ENCODE results near the gene DUS4L. TPM values are rescaled to one million over a fixed set of nuclear protein-coding genes. Genes with fewer than 3 reads are reported as not detected.

Gene DUS4L
- total RNA-seq, 6 donors from 2014 or later, result 1.3 to 25.1 (median 6.1) TPM

DNA sequence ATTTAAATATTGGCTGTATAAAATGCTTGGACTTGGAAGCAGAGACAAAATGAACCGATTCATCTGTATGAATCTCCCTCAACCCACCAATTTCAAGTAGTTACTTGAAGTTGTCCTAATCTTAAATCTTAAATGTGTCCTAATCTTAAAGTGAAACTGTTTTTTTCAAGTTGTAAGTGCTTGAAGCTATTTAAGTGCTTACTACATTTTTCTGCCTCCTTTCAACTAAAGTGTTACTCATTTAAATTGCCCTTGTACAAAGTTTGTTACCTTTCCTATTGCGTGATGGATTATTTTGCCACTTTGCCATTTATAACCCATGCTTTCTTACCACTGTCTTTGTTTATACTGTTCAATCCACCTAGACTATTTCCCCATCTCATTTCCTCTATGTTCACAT, 19.1 kb downstream of the DUS4L start:
- DNase-seq, result no peak
- Histone ChIP-seq H3K4me1 (peaks cover 9 to 31% (median 27%) of the 10 kb centered on the region in 4 donors), H3K9me3 (no peaks in the 10 kb centered on the region), H3K27me3 (no peaks in the 10 kb centered on the region), H3K4me3 (peak overlapping the region in 2 of 4 donors; percentile 7 to 73), H3K36me3 (peaks cover 0 to 18% (median 8%) of the 10 kb centered on the region in 4 donors), H3K27ac (peak overlapping the region in 2 of 4 donors; percentile 3 to 18)
- WGBS, 2 donors, result 61 to 63% methylated on average over 2 of the region's 2 CpGs
- TF ChIP-seq, protein P1, sequence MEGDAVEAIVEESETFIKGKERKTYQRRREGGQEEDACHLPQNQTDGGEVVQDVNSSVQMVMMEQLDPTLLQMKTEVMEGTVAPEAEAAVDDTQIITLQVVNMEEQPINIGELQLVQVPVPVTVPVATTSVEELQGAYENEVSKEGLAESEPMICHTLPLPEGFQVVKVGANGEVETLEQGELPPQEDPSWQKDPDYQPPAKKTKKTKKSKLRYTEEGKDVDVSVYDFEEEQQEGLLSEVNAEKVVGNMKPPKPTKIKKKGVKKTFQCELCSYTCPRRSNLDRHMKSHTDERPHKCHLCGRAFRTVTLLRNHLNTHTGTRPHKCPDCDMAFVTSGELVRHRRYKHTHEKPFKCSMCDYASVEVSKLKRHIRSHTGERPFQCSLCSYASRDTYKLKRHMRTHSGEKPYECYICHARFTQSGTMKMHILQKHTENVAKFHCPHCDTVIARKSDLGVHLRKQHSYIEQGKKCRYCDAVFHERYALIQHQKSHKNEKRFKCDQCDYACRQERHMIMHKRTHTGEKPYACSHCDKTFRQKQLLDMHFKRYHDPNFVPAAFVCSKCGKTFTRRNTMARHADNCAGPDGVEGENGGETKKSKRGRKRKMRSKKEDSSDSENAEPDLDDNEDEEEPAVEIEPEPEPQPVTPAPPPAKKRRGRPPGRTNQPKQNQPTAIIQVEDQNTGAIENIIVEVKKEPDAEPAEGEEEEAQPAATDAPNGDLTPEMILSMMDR (IDR thresholded peaks at IDR 0.05), result no peak
- TF ChIP-seq EP300 (IDR thresholded peaks at IDR 0.05) (no peak), POLR2AphosphoS5 (IDR thresholded peaks at IDR 0.05) (no peak), POLR2A (IDR thresholded peaks at IDR 0.05) (no peak)
- ATAC-seq (ENCODE audit: low FRiP score in 2 of 2), result no peak

DNA sequence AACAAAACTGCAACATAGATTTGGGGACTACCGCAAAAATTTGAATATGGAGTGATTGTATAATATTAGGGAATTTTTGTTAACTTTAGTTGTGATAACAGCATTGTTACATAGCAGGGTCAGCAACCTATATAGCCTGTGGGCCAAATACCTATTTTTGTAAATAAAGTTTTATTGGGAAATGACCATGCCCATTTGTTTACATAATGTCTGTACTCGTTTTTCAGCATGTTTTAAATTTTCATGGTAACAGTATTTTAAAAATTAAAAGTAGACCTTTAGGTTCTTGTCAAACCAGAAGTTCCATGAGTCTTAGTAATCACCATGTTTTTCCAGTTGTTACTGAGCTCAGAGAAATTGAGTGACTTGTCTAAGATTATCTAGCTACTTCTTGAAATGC, 20.9 kb downstream of the DUS4L start:
- H3K4me3 ChIP-seq, result no peak overlapping the region
- no peaks in the 10 kb centered on the region for H3K9me3 ChIP-seq
- H3K36me3 ChIP-seq, result peaks cover 0 to 20% (median 9%) of the 10 kb centered on the region in 4 donors
- no peak for ATAC-seq (ENCODE audit: low FRiP score in 2 of 2)
- no peak overlapping the region for H3K27ac ChIP-seq
- no peak for TF ChIP-seq EP300 (IDR thresholded peaks at IDR 0.05)
- no peak for TF ChIP-seq POLR2A (IDR thresholded peaks at IDR 0.05)
- TF ChIP-seq, protein P1 (IDR thresholded peaks at IDR 0.05), result no peak
- no peak for TF ChIP-seq POLR2AphosphoS5 (IDR thresholded peaks at IDR 0.05)
- no peaks in the 10 kb centered on the region for H3K27me3 ChIP-seq
- no peak for DNase-seq
- peaks cover 4 to 28% (median 26%) of the 10 kb centered on the region in 4 donors for H3K4me1 ChIP-seq
- WGBS, 2 donors, result 85 to 86% methylated on average over 2 of the region's 2 CpGs

DNA sequence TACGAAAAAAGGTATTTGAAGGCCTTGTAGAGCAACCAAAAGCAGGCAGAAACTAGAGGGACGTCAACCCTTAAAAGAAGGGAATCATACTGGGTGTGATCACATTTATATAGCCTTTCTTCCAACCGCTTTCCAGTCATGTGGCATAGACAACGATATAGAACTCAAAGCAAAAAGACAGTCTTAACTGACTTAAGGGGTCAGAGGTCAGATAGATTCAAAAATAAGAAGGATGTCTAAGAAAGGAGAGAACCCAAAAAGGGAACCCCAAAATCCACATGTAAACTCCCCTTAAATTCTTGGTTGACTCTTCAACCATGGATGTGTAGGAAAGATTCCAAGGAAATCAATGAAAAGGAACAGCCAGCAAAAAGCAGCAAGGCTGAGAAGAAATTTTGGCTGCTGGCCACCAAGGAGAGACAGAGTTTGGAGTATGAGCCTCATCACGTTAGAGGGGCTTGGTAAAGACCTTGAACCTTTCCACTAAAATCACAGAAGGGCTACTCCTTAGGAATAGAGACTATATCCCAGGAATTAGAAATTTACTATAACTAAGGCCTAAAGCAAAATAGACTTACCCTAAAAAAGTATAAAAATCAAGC, 24.9 kb downstream of the DUS4L start:
- no peak for TF ChIP-seq POLR2AphosphoS5 (IDR thresholded peaks at IDR 0.05)
- no peak for TF ChIP-seq EP300 (IDR thresholded peaks at IDR 0.05)
- TF ChIP-seq, protein P1 (IDR thresholded peaks at IDR 0.05), result no peak
- no peak for TF ChIP-seq POLR2A (IDR thresholded peaks at IDR 0.05)
- Histone ChIP-seq H3K4me3 (no peak overlapping the region), H3K9me3 (no peaks in the 10 kb centered on the region), H3K4me1 (peaks cover 0 to 1% (median 0%) of the 10 kb centered on the region in 4 donors), H3K36me3 (peaks cover 0 to 20% (median 9%) of the 10 kb centered on the region in 4 donors), H3K27ac (no peak overlapping the region), H3K27me3 (no peaks in the 10 kb centered on the region)
- ATAC-seq (ENCODE audit: low FRiP score in 2 of 2) (no peak), DNase-seq (no peak)
- WGBS, 2 donors, result 93 to 97% methylated on average over 5 of the region's 5 CpGs

DNA sequence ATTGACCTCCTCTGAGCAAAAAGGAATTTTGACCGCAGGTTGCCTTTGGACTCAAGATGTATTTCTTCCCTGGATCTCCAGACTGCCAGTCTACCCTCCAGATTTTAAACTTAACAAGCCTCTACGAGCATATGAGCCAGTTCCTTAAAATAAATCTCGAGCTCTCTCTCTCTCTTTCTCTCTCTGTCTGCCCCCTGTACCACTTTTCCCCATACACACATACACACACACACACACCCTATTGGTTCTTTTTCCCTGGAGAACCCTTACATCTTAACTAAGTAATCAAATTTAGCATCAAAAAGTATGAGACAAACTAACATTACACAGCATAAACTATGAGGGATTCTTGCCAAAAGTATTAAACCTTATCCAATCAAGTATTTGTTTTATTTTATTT, 27.6 kb downstream of the DUS4L start:
- WGBS, 2 donors, result 73 to 82% methylated on average over 3 of the region's 3 CpGs

More for the DNA sequence above, 27.6 kb downstream of the DUS4L start:
- peaks cover 0 to 23% (median 5%) of the 10 kb centered on the region in 4 donors for H3K36me3 ChIP-seq
- H3K4me3 ChIP-seq, result no peak overlapping the region
- TF ChIP-seq EP300 (IDR thresholded peaks at IDR 0.05), result no peak
- TF ChIP-seq POLR2AphosphoS5 (IDR thresholded peaks at IDR 0.05), result no peak
- no peak for TF ChIP-seq POLR2A (IDR thresholded peaks at IDR 0.05)
- TF ChIP-seq, protein P1 (IDR thresholded peaks at IDR 0.05), result no peak
- H3K27me3 ChIP-seq, result no peaks in the 10 kb centered on the region
- peaks cover 0 to 7% (median 2%) of the 10 kb centered on the region in 4 donors for H3K4me1 ChIP-seq
- no peaks in the 10 kb centered on the region for H3K9me3 ChIP-seq
- DNase-seq, result no peak
- no peak for ATAC-seq (ENCODE audit: low FRiP score in 2 of 2)
- no peak overlapping the region for H3K27ac ChIP-seq

All from upper lobe of left lung (tissue), 6 donors.